PFSK-1 (cell line): ENCODE data around the gene USP22.

Source experiments
- FOXP2 ChIP-seq: optimal IDR thresholded peaks from 2 replicates; pipeline ENCODE3; 2011; ENCODE audit warnings: borderline replicate concordance, control low read depth, inconsistent platforms; ENCODE audit not compliant: insufficient read depth; ENCODE audit errors: extremely low read length, extremely low read depth
- POLR2AphosphoS5 ChIP-seq: IDR thresholded peaks from 2 replicates; pipeline ENCODE4 v1.6.1; 2012; ENCODE audit warnings: low read depth, mild to moderate bottlenecking, control low read depth, low read length, moderate library complexity
- REST ChIP-seq, 2 experiments: IDR thresholded peaks; 2 replicates each; pipeline versions ENCODE4 v1.6.1 to v1.8.0; 2011 to 2012; ENCODE audit warnings: low read depth in 2 of 2, low read length in 2 of 2, control low read depth in 1 of 2, inconsistent platforms in 1 of 2, mild to moderate bottlenecking in 1 of 2, moderate library complexity in 1 of 2; ENCODE audit not compliant: insufficient read depth in 1 of 2
- SIN3A ChIP-seq: IDR thresholded peaks from 2 replicates; pipeline ENCODE4 v1.6.1; 2012; ENCODE audit warnings: mild to moderate bottlenecking, low read length, moderate library complexity, borderline replicate concordance; ENCODE audit not compliant: insufficient read depth
- TAF1 ChIP-seq: IDR thresholded peaks from 2 replicates; pipeline ENCODE4 v1.6.1; 2012; ENCODE audit warnings: low read length, control low read depth, borderline replicate concordance; ENCODE audit not compliant: insufficient read depth

DNA sequence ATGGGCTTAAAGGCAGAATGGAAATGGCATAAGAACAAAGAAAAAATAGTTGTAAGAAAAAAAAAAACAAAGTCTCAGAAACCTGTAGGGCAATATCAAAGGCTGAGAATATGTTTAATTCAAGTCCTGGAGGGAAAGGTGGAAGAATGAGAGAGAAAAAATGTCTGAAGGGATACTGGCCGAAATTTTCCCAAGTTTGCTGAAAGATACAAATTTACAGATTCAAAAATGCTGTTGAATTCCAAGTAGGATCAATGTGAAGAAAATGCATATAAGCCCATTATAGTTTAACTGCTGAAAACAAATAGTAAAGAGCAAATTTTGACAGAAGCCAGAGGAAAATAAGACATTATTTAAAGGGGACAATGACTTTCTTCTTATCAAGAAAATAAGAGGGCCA, 6.6 kb upstream of the USP22 start:
- TF ChIP-seq SIN3A (no peak), POLR2AphosphoS5 (no peak), FOXP2 (no peak), TAF1 (no peak), REST (IDR thresholded peaks at IDR 0.05; ENCODE audit: insufficient read depth in 1 of 2, low read depth in 2 of 2, low read length in 2 of 2) (no peak)
